GM18517 (cell line): Measurements from ENCODE around the gene CLSTN1.
A peak's percentile ranks its signal among the peaks of the same experiment; 100 is the strongest.
"Not testable (repeated sequence)": the region's sequence is repeated elsewhere in the genome, so short reads cannot be mapped to it uniquely, and the experiment has no call there.

Source experiments
- ATAC-seq: cut with Tn5 transposase; IDR thresholded peaks from one replicate; pipeline ENCODE4 v1.9.1; 2021; ENCODE audit warnings: mild to moderate bottlenecking, moderate library complexity; ENCODE audit not compliant: unreplicated experiment

CLSTN1 gene

GRCh38 chr1:9717193-9718005, 106.4 kb downstream of the CLSTN1 start:
- peak; percentile 53 for ATAC-seq

GRCh38 chr1:9716404-9717192, 107.2 kb downstream of the CLSTN1 start:
- ATAC-seq: no peak

- ATAC-seq: no peak
Observed at GRCh38 chr1:9715536-9716226, 108.1 kb downstream of the CLSTN1 start.

DNA sequence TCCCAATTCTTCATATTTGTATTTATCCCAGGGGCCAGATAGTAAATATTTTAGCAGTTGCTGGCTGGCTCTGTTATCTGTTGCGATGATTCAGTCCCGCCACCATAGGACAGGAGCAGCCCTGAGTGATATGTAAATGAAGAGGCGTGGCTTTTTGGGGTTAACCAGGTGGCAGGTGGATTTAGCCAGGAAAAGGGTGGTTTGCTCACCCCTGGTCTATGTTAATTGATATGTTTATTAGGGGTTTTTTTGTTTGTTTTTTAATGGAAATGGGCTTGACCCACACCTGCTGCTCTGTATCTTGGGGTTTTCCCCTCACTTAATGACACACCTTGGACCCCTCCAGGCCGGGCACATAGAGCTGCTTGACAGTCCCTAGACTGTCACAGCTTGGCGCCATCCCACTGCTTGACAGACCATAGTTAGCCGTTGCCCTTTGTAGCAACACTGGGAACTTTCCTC, 109.5 kb downstream of the CLSTN1 start:
- no peak for ATAC-seq

DNA sequence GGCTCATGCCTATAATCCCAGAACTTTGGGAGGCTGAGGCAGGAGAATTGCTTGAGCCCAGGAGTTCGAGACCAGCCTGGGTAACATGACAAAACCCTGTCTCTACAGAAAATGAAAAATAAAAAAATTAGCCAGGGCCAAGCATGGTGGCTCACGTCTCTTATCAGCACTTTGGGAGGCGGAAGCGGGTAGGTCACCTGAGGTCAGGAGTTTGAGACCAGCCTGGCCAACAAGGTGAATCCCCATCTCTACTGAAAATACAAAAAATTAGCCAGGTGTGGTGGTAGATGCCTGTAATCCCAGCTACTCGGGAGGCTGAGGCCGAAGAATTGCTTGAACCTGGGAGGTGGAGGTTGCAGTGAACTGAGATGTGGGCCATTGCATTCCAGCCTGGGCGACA, 111.0 kb downstream of the CLSTN1 start:
- ATAC-seq: not testable (repeated sequence)

DNA sequence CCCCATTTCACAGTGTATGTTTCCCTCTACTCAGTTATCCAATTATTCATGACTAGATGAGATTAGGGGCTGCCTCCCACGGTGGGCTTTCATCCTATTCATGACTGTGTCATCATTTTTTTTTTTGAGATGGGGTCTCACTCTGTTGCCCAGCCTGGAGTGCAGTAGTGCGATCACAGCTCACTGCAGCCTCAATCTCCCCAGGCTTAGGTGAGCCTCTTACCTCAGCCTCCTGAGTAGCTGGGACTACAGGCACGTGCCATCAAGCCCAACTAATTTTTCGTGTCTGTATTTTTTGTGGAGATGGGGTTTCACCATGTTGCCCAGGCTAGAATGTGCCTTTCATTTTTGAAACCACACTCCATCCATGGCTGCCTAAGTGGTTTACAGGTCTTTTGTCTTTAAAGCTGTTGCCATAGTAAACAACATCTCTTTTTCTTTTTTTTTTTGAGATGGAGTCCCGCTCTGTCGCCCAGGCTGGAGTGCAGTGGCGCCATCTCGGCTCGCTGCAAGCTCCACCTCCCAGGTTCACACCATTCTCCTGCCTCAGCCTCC, 112.2 kb downstream of the CLSTN1 start:
- no peak for ATAC-seq

- ATAC-seq: no peak
Observed at GRCh38 chr1:9710037-9710436, 113.7 kb downstream of the CLSTN1 start.

GRCh38 chr1:9706178-9706577, 117.6 kb downstream of the CLSTN1 start:
- no peak for ATAC-seq

- ATAC-seq: no peak
Observed at GRCh38 chr1:9705337-9706093, 118.2 kb downstream of the CLSTN1 start.

DNA sequence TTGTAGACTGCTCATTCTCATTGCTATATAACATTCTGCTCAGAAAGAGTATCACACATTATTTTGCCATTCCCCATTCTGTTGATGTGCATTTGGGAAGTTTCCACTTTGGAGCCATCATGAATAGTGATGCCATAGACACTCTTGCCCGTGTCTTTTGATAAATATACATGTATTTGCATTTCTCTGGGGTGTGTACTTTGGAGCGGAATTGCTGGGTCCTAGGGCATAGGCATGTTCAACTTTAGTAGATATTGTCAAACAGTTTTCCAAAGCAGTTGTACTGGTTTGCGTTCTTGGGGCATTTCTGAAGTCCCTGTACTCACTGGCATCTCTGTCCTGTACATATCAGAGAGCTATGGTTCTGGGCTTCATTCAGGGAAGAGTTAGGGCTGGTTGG, 120.1 kb downstream of the CLSTN1 start:
- no peak for ATAC-seq

DNA sequence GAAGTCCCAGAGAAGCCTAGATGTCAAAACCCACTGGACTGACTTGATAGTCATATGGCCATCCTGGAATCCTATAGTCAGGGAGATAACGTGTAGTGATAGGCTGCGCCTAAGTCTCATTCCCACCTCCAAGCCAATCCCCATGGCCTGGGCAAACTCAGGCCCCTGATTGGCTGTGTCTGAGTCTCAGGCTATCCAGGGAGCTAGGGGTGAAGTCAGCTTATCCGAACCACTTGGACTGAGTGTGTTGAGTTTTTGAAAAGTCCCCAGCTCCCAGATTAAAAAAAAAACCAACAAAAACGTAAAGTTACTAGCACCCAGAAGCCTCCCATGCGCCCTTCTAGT, 120.6 kb downstream of the CLSTN1 start:
- no peak for ATAC-seq

- ATAC-seq: no peak
Observed at GRCh38 chr1:9701665-9702064, 122.1 kb downstream of the CLSTN1 start.

GRCh38 chr1:9700340-9700739, 123.4 kb downstream of the CLSTN1 start:
- ATAC-seq: no peak

- no peak for ATAC-seq
Observed at GRCh38 chr1:9699361-9699760, 124.4 kb downstream of the CLSTN1 start.

DNA sequence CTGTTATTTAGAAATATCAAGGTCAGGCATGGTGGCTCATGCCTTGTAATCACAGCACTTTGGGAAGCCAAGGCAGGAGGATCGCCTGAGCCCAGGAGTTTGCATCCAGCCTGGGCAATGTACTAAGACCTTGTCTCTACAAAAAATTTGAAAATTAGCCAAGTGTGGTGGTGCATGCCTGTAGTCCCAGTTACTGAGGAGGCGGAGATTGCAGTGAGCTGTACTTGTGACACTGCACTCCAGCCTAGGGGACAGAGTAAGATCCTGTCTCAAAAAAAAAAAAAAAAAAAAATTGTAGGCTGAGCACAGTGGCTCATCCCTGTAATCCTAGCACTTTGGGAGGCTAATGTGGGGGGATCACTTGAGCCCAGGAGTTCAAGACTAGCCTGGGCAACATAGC, 127.0 kb downstream of the CLSTN1 start:
- ATAC-seq: no peak

- no peak for ATAC-seq
Observed at GRCh38 chr1:9691691-9692090, 132.1 kb downstream of the CLSTN1 start.

DNA sequence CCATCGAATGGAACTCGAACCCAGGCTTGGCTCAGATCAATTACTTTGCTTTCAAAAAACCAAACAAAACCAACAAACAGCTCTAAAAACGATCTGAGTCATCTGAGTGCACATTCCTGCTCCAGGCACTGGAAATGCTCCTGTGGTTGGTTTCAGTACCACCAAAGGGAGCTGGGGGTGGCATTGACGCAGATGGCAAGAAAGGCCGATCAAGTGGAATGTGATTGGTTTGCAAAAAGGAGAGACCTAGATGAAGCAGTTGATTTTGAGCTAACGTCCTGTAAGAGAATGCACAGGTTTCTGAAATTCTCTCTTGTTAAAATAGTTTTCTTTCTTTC, 132.7 kb downstream of the CLSTN1 start:
- no peak for ATAC-seq

- ATAC-seq: no peak
Observed at GRCh38 chr1:9690440-9691107, 133.2 kb downstream of the CLSTN1 start.

GRCh38 chr1:9689971-9690381, 133.8 kb downstream of the CLSTN1 start:
- no peak for ATAC-seq
